A549 (cell line): Measurements from ENCODE around the gene TSPAN4. TPM values are rescaled to one million over a fixed set of nuclear protein-coding genes. Genes with fewer than 3 reads are reported as not detected.

Experiments
- ATAC-seq, 2 experiments: fragments of 200-7000 bp in 1 of 2; fragments of >200 bp in 1 of 2; cut with Nextera tagmentation in 1 of 2; cut with Tn5 transposase in 1 of 2; 3 replicates each; pipeline versions ENCODE4 v1.8.0 to v1.9.1; 2018 to 2020; ENCODE audit warnings: mild to moderate bottlenecking in 1 of 2, moderate library complexity in 1 of 2
- CTCF ChIA-PET: fragments of 300-600 bp; sonication (Branson Sonifier 250); formaldehyde crosslinking; extraction: SDS; loops from one replicate; lab custom pipeline; 2021; ENCODE audit warnings: antibody characterized with exemption, inconsistent platforms; lab: Yijun Ruan, JAX
- POLR2A ChIA-PET: fragments of 350-600 bp; formaldehyde crosslinking; extraction: SDS; loops from one replicate; lab custom pipeline; 2021; ENCODE audit warnings: antibody characterized with exemption, inconsistent platforms; lab: Yijun Ruan, JAX
- DNase-seq, 2 experiments: peaks; one replicate each; pipeline versions ENCODE4 v3.0.0 to v3.0.0-alpha.2; 2011 to 2016; ENCODE audit warnings: low read depth in 1 of 2, low spot score in 1 of 2
- FAIRE-seq: peaks from 2 replicates; lab custom pipeline; 2011; peaks lifted over from hg19 to GRCh38; lab: Jason Lieb, UNC
- H3K27ac ChIP-seq, 2 experiments: fragments of >200 bp; sonication (Bioruptor Twin); formaldehyde crosslinking; 3 replicates each; pipeline ENCODE4 v1.5.1; 2016 to 2017
- H3K4me1 ChIP-seq: fragments of >200 bp; sonication (Bioruptor Twin); formaldehyde crosslinking; 3 replicates; pipeline ENCODE4 v1.6.1; 2016
- H3K4me2 ChIP-seq: fragments of >200 bp; sonication (Bioruptor Twin); formaldehyde crosslinking; 3 replicates; pipeline ENCODE4 v1.6.1; 2016
- H3K4me3 ChIP-seq: fragments of >200 bp; sonication (Bioruptor Twin); formaldehyde crosslinking; 3 replicates; pipeline ENCODE4 v1.5.1; 2016
- H3K9me3 ChIP-seq: fragments of >200 bp; sonication (Bioruptor Twin); formaldehyde crosslinking; 3 replicates; pipeline ENCODE4 v1.6.1; 2016
- CBX8 ChIP-seq: fragments of 200-600 bp; sonication (generic); IDR thresholded peaks from 2 replicates; pipeline ENCODE4 v1.6.1; 2016
- CHD2 ChIP-seq: fragments of 150-350 bp; IDR thresholded peaks from 2 replicates; pipeline ENCODE4 v1.6.1; 2014; ENCODE audit warnings: low read length; ENCODE audit not compliant: partially characterized antibody
- CTCF ChIP-seq: fragments of >200 bp; sonication (Bioruptor Twin); formaldehyde crosslinking; IDR thresholded peaks from 3 replicates; pipeline ENCODE4 v1.5.1; 2016
- EHF ChIP-seq: fragments of 250-450 bp; sonication (Bioruptor Pico); IDR thresholded peaks from 2 replicates; pipeline ENCODE4 v1.5.0; 2020; ENCODE audit warnings: mild to moderate bottlenecking
- ELK1 ChIP-seq: fragments of 150-350 bp; IDR thresholded peaks from 2 replicates; pipeline ENCODE4 v1.6.1; 2014; ENCODE audit warnings: low read depth, mild to moderate bottlenecking, low read length
- ESRRA ChIP-seq: fragments of 150-350 bp; IDR thresholded peaks from 2 replicates; pipeline ENCODE4 v1.6.1; 2014; ENCODE audit warnings: mild to moderate bottlenecking, low read length, borderline replicate concordance
- FOXS1 ChIP-seq: fragments of 250-450 bp; sonication (Bioruptor Pico); IDR thresholded peaks from 2 replicates; pipeline ENCODE4 v1.5.0; 2020; ENCODE audit warnings: mild to moderate bottlenecking, moderate library complexity
- GATA3 ChIP-seq: IDR thresholded peaks from 2 replicates; pipeline ENCODE4 v1.6.1; 2012; ENCODE audit warnings: borderline replicate concordance
- HDAC2 ChIP-seq: fragments of 200-600 bp; sonication (generic); IDR thresholded peaks from 2 replicates; pipeline ENCODE4 v1.6.1; 2016
- HMGXB4 ChIP-seq: fragments of 250-450 bp; sonication (Bioruptor Pico); IDR thresholded peaks from 2 replicates; pipeline ENCODE4 v1.5.0; 2021; ENCODE audit warnings: mild to moderate bottlenecking, moderate library complexity, borderline replicate concordance
- JUN ChIP-seq, 2 experiments: fragments of >200 bp; sonication (Bioruptor Twin); formaldehyde crosslinking; IDR thresholded peaks; 2 replicates in 1 of 2; 3 replicates in 1 of 2; pipeline ENCODE4 v1.6.1; 2016 to 2017
- JUNB ChIP-seq: fragments of >200 bp; sonication (Bioruptor Twin); formaldehyde crosslinking; IDR thresholded peaks from 2 replicates; pipeline ENCODE4 v1.6.1; 2016
- PBX3 ChIP-seq: IDR thresholded peaks from 2 replicates; pipeline ENCODE4 v1.6.1; 2012
- POLR2A ChIP-seq: IDR thresholded peaks from 2 replicates; pipeline ENCODE4 v1.6.1; 2012; ENCODE audit warnings: mild to moderate bottlenecking, low read length
- RARB ChIP-seq: fragments of 250-450 bp; sonication (Bioruptor Pico); IDR thresholded peaks from 2 replicates; pipeline ENCODE4 v1.8.0; 2021; ENCODE audit warnings: mild to moderate bottlenecking, moderate library complexity
- RCOR1 ChIP-seq: fragments of 150-350 bp; IDR thresholded peaks from 2 replicates; pipeline ENCODE4 v1.6.1; 2014; ENCODE audit warnings: antibody characterized with exemption, low read length, low read depth
- RNF2 ChIP-seq: fragments of 200-600 bp; sonication (generic); IDR thresholded peaks from 2 replicates; pipeline ENCODE4 v1.6.1; 2016; ENCODE audit warnings: low read depth, mild to moderate bottlenecking, antibody characterized with exemption, moderate library complexity, borderline replicate concordance
- TP53 ChIP-seq: fragments of 250-450 bp; sonication (Bioruptor Pico); IDR thresholded peaks from 2 replicates; pipeline ENCODE4 v1.5.0; 2021; ENCODE audit warnings: mild to moderate bottlenecking, moderate library complexity
- ZC3H11A ChIP-seq: fragments of 450-650 bp; IDR thresholded peaks from 2 replicates; pipeline ENCODE4 v1.6.1; 2014; ENCODE audit warnings: antibody characterized with exemption, mild to moderate bottlenecking
- ZFP36 ChIP-seq: fragments of 450-650 bp; IDR thresholded peaks from 2 replicates; pipeline ENCODE4 v1.6.1; 2014; ENCODE audit warnings: borderline replicate concordance; ENCODE audit not compliant: partially characterized antibody
- ZSCAN20 ChIP-seq: fragments of 250-450 bp; sonication (Bioruptor Pico); IDR thresholded peaks from 2 replicates; pipeline ENCODE4 v1.8.0; 2022; ENCODE audit warnings: mild to moderate bottlenecking, moderate library complexity
- WGBS: methylation state at CpG from one replicate; pipeline ENCODE4 v1.1.6; 2017; ENCODE audit errors: missing lambda C conversion rate; 5-methylcytosine and 5-hydroxymethylcytosine counted together
- polyA plus RNA-seq, 4 experiments: library from polyadenylated mRNA; depleted of rRNA in 3 of 4; stranded (reverse); fragments of >200 nt; fragmentation: RNase III in 1 of 4; extraction: RNeasy Plus Mini Kit Qiagen cat#74134 plus additional on column Dnase treatment in 1 of 4; gene quantifications; 2 replicates in 3 of 4; 3 replicates in 1 of 4; pipeline ENCODE4 v1.2.3, GENCODE V29; 2011 to 2017

The TSPAN4 gene
- polyA plus RNA-seq, 2 of the 4 experiments (the other 2 are of a cell fraction) = 83.5 to 145 TPM

- no peak for TF ChIP-seq EHF
- TF ChIP-seq ZFP36 = no peak
- no peak for TF ChIP-seq ZSCAN20 (CRISPR knock-in tag)
- no peak for TF ChIP-seq CHD2
- no peak for TF ChIP-seq RCOR1
- no peak for TF ChIP-seq ESRRA
- TF ChIP-seq POLR2A = 0 out of 2 replicates have a peak, but pooled peaks have one; percentile 31
- no peak for TF ChIP-seq HDAC2
- TF ChIP-seq HMGXB4 (CRISPR knock-in tag) = no peak
- TF ChIP-seq JUNB = peak; percentile 22; the same call in 1 of the 2 replicates
- peak; percentile 63; the same call in 1 of the 2 replicates for TF ChIP-seq PBX3
- TF ChIP-seq TP53 (CRISPR knock-in tag) = no peak
- TF ChIP-seq CBX8 = no peak
- no peak for TF ChIP-seq CTCF
- TF ChIP-seq RARB (CRISPR knock-in tag) = no peak
- TF ChIP-seq ZC3H11A = no peak
- no peak for TF ChIP-seq GATA3
- no peak for TF ChIP-seq FOXS1 (CRISPR knock-in tag)
- no peak for TF ChIP-seq ELK1
Observed at GRCh38 chr11:820655-821511, 21.8 kb upstream of the TSPAN4 start (continued).

- DNase-seq (no peak), FAIRE-seq (no peak), ATAC-seq (no peak)
- peak overlapping the region; percentile 63 to 90; a peak in 5 of 6 replicates for H3K27ac ChIP-seq
- H3K4me3 ChIP-seq = no peak overlapping the region
- POLR2A ChIA-PET = interaction anchor here (0.7 to 1.2 kb wide), 3 partner anchors 12 to 13 kb away, joined by 3 to 4 read pairs (median 3); no protein-coding TSS in a partner anchor
- peaks cover 56% of the 10 kb centered on the region for H3K4me1 ChIP-seq
- WGBS = 82% methylated on average over 16 of the region's 22 CpGs
- no peaks in the 10 kb centered on the region for H3K9me3 ChIP-seq
- CTCF ChIA-PET = interaction anchor here (1.0 to 1.8 kb wide), 5 partner anchors 9 to 20 kb away, joined by 3 to 10 read pairs (median 4); partner anchors contain the start of gene CD151
- 0 out of 2 replicates have a peak, but pooled peaks have one; percentile 1 for TF ChIP-seq PBX3
- no peak for TF ChIP-seq ZC3H11A
- TF ChIP-seq JUN (IDR thresholded peaks at IDR 0.05) = peak in 1 of 2 experiments; percentile 24; a peak in 1 of 5 replicates
- no peak for TF ChIP-seq RNF2
- H3K4me2 ChIP-seq = peak overlapping the region; percentile 97
Observed at GRCh38 chr11:821512-822371, 20.9 kb upstream of the TSPAN4 start.
